ENCODE results near the gene CYP27B1. TPM values are rescaled to one million over a fixed set of nuclear protein-coding genes. Genes with fewer than 3 reads are reported as not detected.

The CYP27B1 gene
- total RNA-seq, 1 donor from 2014 or later = 4.2 TPM

- peaks cover 30% of the 10 kb centered on the region for H3K4me1 Mint-ChIP-seq
- TF ChIP-seq CTCF (conservative IDR thresholded peaks at IDR 0.05) = no peak
- peaks cover 70% of the 10 kb centered on the region for H3K27me3 Mint-ChIP-seq (ENCODE audit: low read depth)
- peak overlapping the region; percentile 58 for H3K4me3 Mint-ChIP-seq
- DNase-seq (ENCODE audit: low read depth, low spot score) = no peak
- no peaks in the 10 kb centered on the region for H3K9me3 Mint-ChIP-seq
- peaks cover 5% of the 10 kb centered on the region for H3K36me3 Mint-ChIP-seq (ENCODE audit: low read depth)
- no peak overlapping the region for H3K27ac Mint-ChIP-seq (ENCODE audit: unreplicated experiment)
Measured at GRCh38 chr12:57741844-57742738, 24.8 kb downstream of the CYP27B1 start.

DNA sequence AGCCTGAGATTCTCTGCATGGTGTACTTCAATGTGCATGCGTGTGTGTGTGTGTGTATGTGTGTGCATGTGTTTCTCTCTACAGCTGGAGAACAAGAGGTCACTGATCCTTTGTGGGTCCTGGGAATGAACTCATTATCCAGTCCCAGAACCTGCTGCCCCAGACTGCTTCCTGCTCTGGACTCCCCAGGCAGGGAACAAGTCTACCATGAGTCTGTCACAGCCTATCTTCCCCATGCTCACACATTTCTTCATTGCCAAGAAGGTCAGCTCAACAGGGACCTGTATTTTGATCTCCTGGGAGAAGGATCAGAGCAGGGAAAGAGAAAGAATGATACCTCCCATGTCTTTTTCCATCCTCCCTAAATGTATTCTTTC, 25.5 kb downstream of the CYP27B1 start:
- no peak for TF ChIP-seq CTCF (conservative IDR thresholded peaks at IDR 0.05)
- peaks cover 33% of the 10 kb centered on the region for H3K4me1 Mint-ChIP-seq
- DNase-seq (ENCODE audit: low read depth, low spot score) = no peak
- no peak overlapping the region for H3K27ac Mint-ChIP-seq (ENCODE audit: unreplicated experiment)
- H3K36me3 Mint-ChIP-seq (ENCODE audit: low read depth) = peaks cover 4% of the 10 kb centered on the region
- peak overlapping the region; percentile 58 for H3K4me3 Mint-ChIP-seq
- peaks cover 77% of the 10 kb centered on the region for H3K27me3 Mint-ChIP-seq (ENCODE audit: low read depth)
- H3K9me3 Mint-ChIP-seq = no peaks in the 10 kb centered on the region

DNA sequence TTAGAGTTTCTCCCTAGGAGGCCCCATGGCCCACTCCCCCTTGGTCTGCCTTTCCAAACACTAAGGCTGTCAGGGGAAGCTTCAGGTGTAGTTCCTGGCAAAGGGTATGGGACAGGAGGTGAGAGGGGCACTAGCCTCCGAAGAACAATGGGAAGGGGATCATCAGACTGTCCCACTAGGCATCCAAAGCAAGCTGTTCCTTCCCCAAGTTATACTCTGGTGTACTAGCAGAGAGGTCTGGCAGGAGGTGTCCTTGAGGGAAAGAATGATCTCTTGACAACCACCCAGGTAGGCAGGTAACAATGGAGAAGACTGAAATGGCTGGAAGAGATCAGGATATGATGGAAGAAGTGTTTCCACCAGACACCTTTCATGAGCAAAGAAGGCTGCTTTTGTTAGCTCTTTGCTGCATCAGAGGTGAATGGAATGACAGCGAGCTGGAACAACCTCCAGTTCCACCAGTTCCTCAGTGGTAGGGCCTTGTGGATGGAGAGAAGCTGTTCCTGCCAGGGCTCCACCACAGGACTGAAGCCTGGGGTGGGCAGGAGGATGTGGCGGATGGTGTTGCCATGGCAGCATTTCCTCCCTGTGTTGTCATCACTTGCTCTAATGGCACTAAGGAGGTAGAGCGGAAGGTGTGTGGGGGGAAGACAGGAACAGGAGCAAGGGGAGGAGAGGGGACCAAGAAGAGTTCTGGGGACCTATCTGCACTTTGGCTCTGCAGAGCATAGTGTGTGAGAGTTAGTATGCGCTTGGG, 26.0 kb downstream of the CYP27B1 start:
- H3K36me3 Mint-ChIP-seq (ENCODE audit: low read depth) = peaks cover 2% of the 10 kb centered on the region
- no peaks in the 10 kb centered on the region for H3K9me3 Mint-ChIP-seq
- no peak for TF ChIP-seq CTCF (conservative IDR thresholded peaks at IDR 0.05)
- peaks cover 30% of the 10 kb centered on the region for H3K4me1 Mint-ChIP-seq
- no peak for DNase-seq (ENCODE audit: low read depth, low spot score)
- peaks cover 83% of the 10 kb centered on the region for H3K27me3 Mint-ChIP-seq (ENCODE audit: low read depth)
- no peak overlapping the region for H3K27ac Mint-ChIP-seq (ENCODE audit: unreplicated experiment)
- peak overlapping the region; percentile 58 for H3K4me3 Mint-ChIP-seq

DNA sequence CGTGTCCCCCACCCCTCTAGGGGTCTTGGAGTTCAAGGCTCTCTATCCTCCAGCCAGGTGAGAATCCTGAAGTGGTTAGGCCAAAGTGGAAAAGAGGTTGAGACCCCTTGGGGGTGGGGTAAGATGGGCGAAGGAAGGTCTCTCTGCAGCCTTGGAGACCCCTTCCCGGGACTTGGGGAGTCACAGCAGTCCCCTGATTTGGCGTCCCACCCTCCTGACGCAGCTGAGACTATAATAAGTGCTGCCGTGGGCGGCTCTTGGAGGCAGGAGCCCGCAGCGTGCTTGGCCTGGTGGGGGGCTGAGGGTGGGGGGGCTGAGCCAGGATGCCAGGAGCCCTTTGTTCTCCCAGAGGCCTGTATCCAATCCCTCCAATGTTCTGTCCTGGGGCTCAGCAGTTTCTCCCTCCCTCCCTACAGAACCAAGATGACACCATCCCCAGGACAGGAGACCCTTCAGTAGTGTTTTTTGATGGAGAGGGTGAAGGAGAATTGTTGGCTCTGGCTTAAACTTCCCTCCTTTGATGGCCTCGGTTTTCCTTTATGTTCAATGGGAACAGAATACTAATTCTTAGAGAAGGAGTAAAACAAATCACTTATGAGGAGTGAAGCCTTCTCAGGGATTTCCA, 26.9 kb downstream of the CYP27B1 start:
- Mint-ChIP-seq H3K4me1 (peaks cover 29% of the 10 kb centered on the region), H3K9me3 (no peaks in the 10 kb centered on the region), H3K36me3 (ENCODE audit: low read depth) (peaks cover 2% of the 10 kb centered on the region), H3K27ac (ENCODE audit: unreplicated experiment) (no peak overlapping the region), H3K4me3 (peak overlapping the region; percentile 86), H3K27me3 (ENCODE audit: low read depth) (peaks cover 87% of the 10 kb centered on the region)
- no peak for TF ChIP-seq CTCF (conservative IDR thresholded peaks at IDR 0.05)
- DNase-seq (ENCODE audit: low read depth, low spot score) = no peak

DNA sequence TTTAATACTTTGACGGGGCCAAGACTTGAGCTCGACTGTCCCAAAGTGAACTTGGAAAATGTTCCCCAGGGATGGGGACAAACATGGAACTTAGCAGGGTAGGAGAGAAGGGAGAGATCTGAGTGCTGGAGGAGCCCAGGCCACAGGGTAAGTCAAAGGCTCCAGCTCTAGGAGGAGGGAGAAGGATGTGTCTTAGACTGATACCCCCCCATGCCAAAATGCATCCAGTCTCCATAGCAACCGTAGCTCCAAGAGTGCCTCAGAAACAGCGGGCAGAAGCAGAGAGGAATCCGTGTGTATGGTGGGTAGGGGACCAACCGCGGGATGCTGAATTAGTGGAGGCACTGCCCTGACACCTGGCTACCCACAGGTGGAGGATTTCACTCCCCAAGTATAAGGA, 27.5 kb downstream of the CYP27B1 start:
- Mint-ChIP-seq H3K4me1 (peaks cover 24% of the 10 kb centered on the region), H3K4me3 (peak overlapping the region; percentile 86), H3K27me3 (ENCODE audit: low read depth) (peaks cover 88% of the 10 kb centered on the region), H3K9me3 (no peaks in the 10 kb centered on the region), H3K36me3 (ENCODE audit: low read depth) (no peaks in the 10 kb centered on the region), H3K27ac (ENCODE audit: unreplicated experiment) (no peak overlapping the region)
- no peak for TF ChIP-seq CTCF (conservative IDR thresholded peaks at IDR 0.05)
- no peak for DNase-seq (ENCODE audit: low read depth, low spot score)

All from neural crest cell (in vitro differentiated cells).